Measurements from ENCODE around the gene IQCE. TPM values are rescaled to one million over a fixed set of nuclear protein-coding genes. Genes with fewer than 3 reads are reported as not detected.
"Not testable (repeated sequence)": the region's sequence is repeated elsewhere in the genome, so short reads cannot be mapped to it uniquely, and the experiment has no call there.

The IQCE gene
- total and polyA plus RNA-seq, 10 of the 15 experiments (the other 5 are each of a cell fraction or from before 2014, with no cell fraction given) = 0.37 to 8.1 (median 3.7) TPM

DNA sequence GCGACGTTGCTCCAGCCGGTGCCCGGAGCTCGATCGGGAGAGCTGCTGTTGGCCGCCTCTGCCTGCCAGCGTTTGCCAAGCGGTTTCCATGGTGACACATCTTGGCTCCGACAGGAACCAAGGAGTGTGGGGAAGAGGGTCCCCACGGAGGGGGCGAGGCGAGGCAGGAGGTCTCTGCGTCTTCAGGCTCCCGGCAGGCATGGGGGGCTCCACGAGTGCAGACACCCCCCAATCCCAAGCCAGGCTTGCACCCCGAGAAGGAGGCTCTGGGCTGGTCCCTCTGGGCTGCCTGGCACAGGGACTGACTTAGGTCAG is 27.0 kb upstream of the IQCE start:
- POLR2A ChIA-PET; SMC1A ChIA-PET (ENCODE audit: uncharacterized antibody, unreplicated experiment); H3K4me3 ChIP-seq; DNase-seq (ENCODE audit: low read depth, low spot score); in situ Hi-C loops (cut with MboI); H3K4me2 ChIP-seq (ENCODE audit: control insufficient read depth, insufficient read depth); H3K9ac ChIP-seq (ENCODE audit: control insufficient read depth, insufficient read depth, low read length); BruUV-seq (replicated peaks); FAIRE-seq; H4K20me1 ChIP-seq (ENCODE audit: control insufficient read depth, insufficient read depth); CTCF ChIA-PET; H3K79me2 ChIP-seq (ENCODE audit: control insufficient read depth, insufficient read depth, low read length); H3K9me3 ChIP-seq (replicated peaks; ENCODE audit: control insufficient read depth, insufficient read depth, low read length); H3K27ac ChIP-seq (ENCODE audit: control insufficient read depth, insufficient read depth); H3K27me3 ChIP-seq (replicated peaks in 1 of 2; ENCODE audit: control insufficient read depth in 2 of 2, insufficient read depth in 2 of 2, low read length in 1 of 2); H3K36me3 ChIP-seq (ENCODE audit: control insufficient read depth in 2 of 2, insufficient read depth in 2 of 2, low read length in 1 of 2); RAD21 ChIA-PET (ENCODE audit: unreplicated experiment); ATAC-seq; intact Hi-C loops (cut with micrococcal nuclease; ENCODE audit: unreplicated experiment); H2AFZ ChIP-seq (ENCODE audit: control insufficient read depth, low read depth, low read length): not testable (repeated sequence)
- 68% methylated on average over 7 of the region's 17 CpGs for WGBS (ENCODE audit: insufficient coverage, insufficient replicate concordance, low lambda C conversion rate, missing lambda C conversion rate)
- H3K4me1 ChIP-seq (ENCODE audit: control insufficient read depth, insufficient read depth, low read length) = peaks cover 29% of the 10 kb centered on the region

DNA sequence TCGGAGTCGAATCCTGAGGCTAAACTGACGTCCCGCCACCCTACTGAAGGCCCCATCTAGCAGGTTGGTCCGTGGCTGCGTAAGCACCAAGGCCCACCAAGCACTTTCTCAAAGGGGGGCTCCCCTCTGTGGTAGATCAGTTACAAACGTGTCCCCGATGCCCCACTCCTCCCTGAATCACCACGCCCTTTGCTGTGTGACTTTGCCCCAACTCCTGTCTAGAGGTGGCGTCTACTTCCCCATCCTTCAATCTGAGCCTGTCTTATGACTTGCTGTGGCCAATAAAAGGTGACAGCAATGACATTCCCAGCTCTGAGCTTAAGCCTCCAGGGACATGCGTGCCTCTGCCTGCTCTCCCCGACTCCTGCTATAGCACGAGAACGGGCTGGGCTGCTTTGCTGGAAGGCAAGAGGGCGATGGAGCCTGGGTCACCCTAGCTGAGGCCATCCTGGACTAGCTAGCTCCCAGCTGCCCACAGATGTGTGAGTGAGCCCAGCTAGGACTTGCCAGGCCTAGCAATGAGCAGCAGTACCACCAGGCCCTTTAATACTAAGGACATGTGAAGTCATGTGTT is 26.5 kb upstream of the IQCE start:
- H2AFZ ChIP-seq (ENCODE audit: control insufficient read depth, low read depth, low read length); in situ Hi-C loops (cut with MboI); H3K9me3 ChIP-seq (replicated peaks; ENCODE audit: control insufficient read depth, insufficient read depth, low read length); POLR2A ChIA-PET; BruUV-seq (replicated peaks); intact Hi-C loops (cut with micrococcal nuclease; ENCODE audit: unreplicated experiment); CTCF ChIA-PET; H4K20me1 ChIP-seq (ENCODE audit: control insufficient read depth, insufficient read depth); H3K27ac ChIP-seq (ENCODE audit: control insufficient read depth, insufficient read depth); H3K36me3 ChIP-seq (ENCODE audit: control insufficient read depth in 2 of 2, insufficient read depth in 2 of 2, low read length in 1 of 2); SMC1A ChIA-PET (ENCODE audit: uncharacterized antibody, unreplicated experiment); RAD21 ChIA-PET (ENCODE audit: unreplicated experiment); H3K79me2 ChIP-seq (ENCODE audit: control insufficient read depth, insufficient read depth, low read length); DNase-seq (ENCODE audit: low read depth, low spot score); H3K9ac ChIP-seq (ENCODE audit: control insufficient read depth, insufficient read depth, low read length); H3K27me3 ChIP-seq (replicated peaks in 1 of 2; ENCODE audit: control insufficient read depth in 2 of 2, insufficient read depth in 2 of 2, low read length in 1 of 2); ATAC-seq; H3K4me3 ChIP-seq; H3K4me2 ChIP-seq (ENCODE audit: control insufficient read depth, insufficient read depth): not testable (repeated sequence)
- peak; percentile 49 for FAIRE-seq
- peaks cover 29% of the 10 kb centered on the region for H3K4me1 ChIP-seq (ENCODE audit: control insufficient read depth, insufficient read depth, low read length)
- WGBS (ENCODE audit: insufficient coverage, insufficient replicate concordance, low lambda C conversion rate, missing lambda C conversion rate) = 64% methylated on average over 11 of the region's 15 CpGs

DNA sequence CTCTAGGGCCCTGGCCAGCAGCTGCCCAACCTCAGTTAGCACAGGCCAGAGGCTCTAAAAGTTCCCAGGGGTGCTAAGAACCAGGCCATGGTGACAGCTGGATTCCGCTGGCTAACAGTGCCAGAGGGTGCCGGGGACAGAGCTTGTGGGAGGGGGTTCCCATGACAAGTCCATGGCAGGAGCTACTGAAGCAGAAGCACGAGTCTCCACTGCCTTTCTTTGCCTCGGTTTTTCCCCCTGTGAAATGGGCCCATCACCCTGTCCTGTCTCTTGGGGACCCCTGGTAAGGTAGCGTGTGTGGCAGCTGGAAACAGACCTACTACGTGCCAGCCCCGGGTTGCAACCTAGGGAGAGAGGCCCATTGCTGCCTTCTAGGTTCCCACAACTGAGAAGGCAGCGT is 26.0 kb upstream of the IQCE start:
- SMC1A ChIA-PET (ENCODE audit: uncharacterized antibody, unreplicated experiment); POLR2A ChIA-PET; CTCF ChIA-PET; H3K4me2 ChIP-seq (ENCODE audit: control insufficient read depth, insufficient read depth); H3K9me3 ChIP-seq (replicated peaks; ENCODE audit: control insufficient read depth, insufficient read depth, low read length); H3K4me3 ChIP-seq; H3K27me3 ChIP-seq (replicated peaks in 1 of 2; ENCODE audit: control insufficient read depth in 2 of 2, insufficient read depth in 2 of 2, low read length in 1 of 2); intact Hi-C loops (cut with micrococcal nuclease; ENCODE audit: unreplicated experiment); DNase-seq (ENCODE audit: low read depth, low spot score); BruUV-seq (replicated peaks); H3K27ac ChIP-seq (ENCODE audit: control insufficient read depth, insufficient read depth); ATAC-seq; H3K36me3 ChIP-seq (ENCODE audit: control insufficient read depth in 2 of 2, insufficient read depth in 2 of 2, low read length in 1 of 2); H3K9ac ChIP-seq (ENCODE audit: control insufficient read depth, insufficient read depth, low read length); H4K20me1 ChIP-seq (ENCODE audit: control insufficient read depth, insufficient read depth); RAD21 ChIA-PET (ENCODE audit: unreplicated experiment); in situ Hi-C loops (cut with MboI); H2AFZ ChIP-seq (ENCODE audit: control insufficient read depth, low read depth, low read length); H3K79me2 ChIP-seq (ENCODE audit: control insufficient read depth, insufficient read depth, low read length): not testable (repeated sequence)
- peak; percentile 47 for FAIRE-seq
- H3K4me1 ChIP-seq (ENCODE audit: control insufficient read depth, insufficient read depth, low read length) = peaks cover 29% of the 10 kb centered on the region
- WGBS (ENCODE audit: insufficient coverage, insufficient replicate concordance, low lambda C conversion rate, missing lambda C conversion rate) = 58% methylated on average over 5 of the region's 8 CpGs

DNA sequence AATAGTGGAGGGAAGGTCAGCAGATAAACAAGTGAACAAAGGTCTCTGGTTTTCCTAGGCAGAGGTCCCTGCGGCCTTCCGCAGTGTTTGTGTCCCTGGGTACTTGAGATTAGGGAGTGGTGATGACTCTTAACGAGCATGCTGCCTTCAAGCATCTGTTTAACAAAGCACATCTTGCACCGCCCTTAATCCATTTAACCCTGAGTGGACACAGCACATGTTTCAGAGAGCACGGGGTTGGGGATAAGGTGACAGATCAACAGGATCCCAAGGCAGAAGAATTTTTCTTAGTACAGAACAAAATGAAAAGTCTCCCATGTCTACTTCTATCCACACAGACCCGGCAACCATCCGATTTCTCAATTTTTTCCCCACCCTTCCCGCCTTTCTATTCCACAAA is 25.2 kb upstream of the IQCE start:
- H3K36me3 ChIP-seq (ENCODE audit: control insufficient read depth in 2 of 2, insufficient read depth in 2 of 2, low read length in 1 of 2); H3K4me3 ChIP-seq; H3K9ac ChIP-seq (ENCODE audit: control insufficient read depth, insufficient read depth, low read length); H3K27ac ChIP-seq (ENCODE audit: control insufficient read depth, insufficient read depth); intact Hi-C loops (cut with micrococcal nuclease; ENCODE audit: unreplicated experiment); BruUV-seq (replicated peaks); CTCF ChIA-PET; H3K4me2 ChIP-seq (ENCODE audit: control insufficient read depth, insufficient read depth); FAIRE-seq; RAD21 ChIA-PET (ENCODE audit: unreplicated experiment); H4K20me1 ChIP-seq (ENCODE audit: control insufficient read depth, insufficient read depth); SMC1A ChIA-PET (ENCODE audit: uncharacterized antibody, unreplicated experiment); H2AFZ ChIP-seq (ENCODE audit: control insufficient read depth, low read depth, low read length); ATAC-seq; DNase-seq (ENCODE audit: low read depth, low spot score); in situ Hi-C loops (cut with MboI); H3K79me2 ChIP-seq (ENCODE audit: control insufficient read depth, insufficient read depth, low read length); H3K9me3 ChIP-seq (replicated peaks; ENCODE audit: control insufficient read depth, insufficient read depth, low read length); POLR2A ChIA-PET; H3K27me3 ChIP-seq (replicated peaks in 1 of 2; ENCODE audit: control insufficient read depth in 2 of 2, insufficient read depth in 2 of 2, low read length in 1 of 2): not testable (repeated sequence)
- 56% methylated on average over 2 of the region's 8 CpGs for WGBS (ENCODE audit: insufficient coverage, insufficient replicate concordance, low lambda C conversion rate, missing lambda C conversion rate)
- H3K4me1 ChIP-seq (ENCODE audit: control insufficient read depth, insufficient read depth, low read length) = peaks cover 26% of the 10 kb centered on the region
